Glomerular visceral epithelial cell (primary cell): Measurements from ENCODE around the gene CUEDC1.

Experiments
- DNase-seq: peaks from one replicate; pipeline ENCODE4 v3.0.0-alpha.2; 2016; ENCODE audit errors: extremely low spot score

Gene CUEDC1

GRCh38 chr17:57876023-57876865 is 79.0 kb downstream of the CUEDC1 start:
- DNase-seq = peak; percentile 60

- DNase-seq = peak; percentile 98
Measured at GRCh38 chr17:57875290-57876022, 79.8 kb downstream of the CUEDC1 start.

GRCh38 chr17:57874434-57875289 is 80.5 kb downstream of the CUEDC1 start:
- DNase-seq = peak; percentile 56

GRCh38 chr17:57874058-57874419 is 81.2 kb downstream of the CUEDC1 start:
- DNase-seq = no peak

GRCh38 chr17:57873261-57874057 is 81.8 kb downstream of the CUEDC1 start:
- no peak for DNase-seq

GRCh38 chr17:57872536-57872935 is 82.7 kb downstream of the CUEDC1 start:
- no peak for DNase-seq

GRCh38 chr17:57871863-57872262 is 83.3 kb downstream of the CUEDC1 start:
- DNase-seq = no peak

- no peak for DNase-seq
Measured at GRCh38 chr17:57871155-57871554, 84.1 kb downstream of the CUEDC1 start.

GRCh38 chr17:57870283-57870635 is 85.0 kb downstream of the CUEDC1 start:
- no peak for DNase-seq

- peak; percentile 78 for DNase-seq
Measured at GRCh38 chr17:57869617-57870282, 85.5 kb downstream of the CUEDC1 start.

GRCh38 chr17:57868910-57869616 is 86.1 kb downstream of the CUEDC1 start:
- DNase-seq = no peak

- DNase-seq = peak; percentile 96
Measured at GRCh38 chr17:57868007-57868909, 87.0 kb downstream of the CUEDC1 start.

GRCh38 chr17:57867126-57867525 is 88.1 kb downstream of the CUEDC1 start:
- no peak for DNase-seq

GRCh38 chr17:57866723-57867122 is 88.5 kb downstream of the CUEDC1 start:
- no peak for DNase-seq

GRCh38 chr17:57866319-57866718 is 88.9 kb downstream of the CUEDC1 start:
- no peak for DNase-seq

- DNase-seq = no peak
Measured at GRCh38 chr17:57864273-57864672, 90.9 kb downstream of the CUEDC1 start.

GRCh38 chr17:57862694-57863667 is 92.2 kb downstream of the CUEDC1 start:
- no peak for DNase-seq
